SW 1271 (cell line): Measurements from ENCODE around the gene TNC.

ENCODE experiments used
- DNase-seq, 2 experiments: peaks; one replicate each; lab custom pipeline; 2025; lab: John Stamatoyannopoulos, UW

TNC gene

DNA sequence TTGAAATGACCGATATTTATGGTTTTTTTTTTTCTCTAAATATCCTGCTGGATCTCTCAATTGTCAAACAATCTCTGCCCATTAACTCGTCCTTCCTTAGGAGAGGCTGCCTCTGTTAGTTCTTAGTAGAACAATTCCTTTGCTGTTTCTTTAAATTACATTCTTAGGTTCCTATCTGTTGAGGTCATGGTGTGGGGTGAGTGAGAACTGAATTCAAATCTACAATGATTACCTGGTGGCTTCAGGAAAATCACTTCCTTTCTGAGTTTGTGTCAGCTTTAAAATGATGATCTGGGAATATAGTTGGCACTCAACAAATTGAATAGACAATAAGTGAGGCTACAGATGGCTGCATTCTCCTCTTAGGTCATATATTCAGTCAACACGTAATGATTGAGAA, 105.5 kb downstream of the TNC start:
- DNase-seq = no peak

DNA sequence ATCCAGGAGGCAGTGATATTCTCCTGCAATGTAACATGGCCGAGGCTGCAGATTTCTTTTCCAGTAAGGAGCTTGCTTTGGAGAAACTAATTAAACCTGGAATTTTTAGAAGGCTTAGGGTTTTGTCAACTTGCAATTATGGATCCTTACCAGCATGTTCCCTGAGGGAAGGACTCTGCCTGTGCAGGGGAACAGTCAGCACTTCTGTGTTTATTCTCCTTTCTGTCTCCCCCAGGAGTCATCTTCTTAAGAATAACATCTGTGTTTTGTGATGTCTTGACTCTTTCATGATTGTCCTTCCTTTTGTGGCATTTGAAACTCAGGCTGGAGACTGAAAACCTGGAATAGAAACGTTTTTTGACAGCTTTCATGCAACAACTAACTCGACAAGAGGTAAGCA, 107.1 kb downstream of the TNC start:
- no peak for DNase-seq

DNA sequence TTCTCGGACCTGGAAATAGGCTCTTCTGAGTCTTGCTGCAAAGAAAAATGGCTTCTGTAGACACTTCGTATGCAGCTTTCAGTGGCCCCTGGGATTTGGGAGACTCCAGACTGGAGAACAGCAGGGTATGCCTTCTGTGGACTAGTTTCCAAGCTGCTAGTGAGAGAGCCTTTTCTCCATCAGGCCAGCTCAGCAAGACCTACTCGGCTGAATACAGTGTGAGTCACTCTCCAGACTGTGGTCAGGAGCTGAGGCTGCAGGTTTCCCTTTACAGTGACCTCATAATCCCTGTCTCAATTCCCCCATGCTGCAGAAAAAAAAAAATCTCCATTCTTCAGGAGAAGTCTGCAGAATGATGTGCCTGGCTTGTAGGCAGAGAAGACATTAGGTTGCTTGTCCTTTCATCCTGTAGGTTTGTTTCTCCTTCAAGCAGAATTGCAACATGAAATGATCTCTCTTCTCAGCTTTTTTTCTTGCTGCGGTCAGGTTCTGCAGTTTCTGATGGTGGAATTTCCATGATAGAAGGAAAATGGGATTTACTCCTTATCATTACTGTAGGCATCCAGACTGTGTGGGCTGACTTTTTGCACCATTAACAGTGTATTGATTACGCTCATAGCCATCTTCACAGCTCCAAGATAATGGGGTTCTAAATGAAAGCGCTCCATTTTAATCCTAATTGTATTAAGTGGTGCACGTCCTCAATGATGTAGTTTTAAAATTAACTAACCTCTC, 109.3 kb downstream of the TNC start:
- DNase-seq = peak in 1 of 2 experiments; percentile 48

DNA sequence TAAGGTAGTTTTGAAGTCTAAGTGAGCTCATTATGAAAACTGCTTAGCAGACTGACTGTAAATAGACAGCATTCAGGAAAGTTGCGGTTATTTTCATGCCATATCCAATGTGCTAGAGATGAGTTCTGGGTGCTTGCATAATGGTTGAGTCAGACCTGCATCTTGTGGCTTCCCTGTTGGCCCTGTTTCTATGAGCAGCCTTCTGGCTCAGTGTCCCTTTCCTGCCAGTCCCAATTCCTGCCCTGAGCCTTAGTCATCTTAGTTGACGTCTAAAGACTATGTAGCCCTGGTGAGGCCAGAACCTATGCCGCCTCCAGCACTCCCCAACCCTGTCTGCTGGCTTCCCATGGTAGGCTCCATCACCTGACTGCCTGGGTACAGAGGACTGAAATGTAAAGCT, 111.3 kb downstream of the TNC start:
- DNase-seq = no peak

DNA sequence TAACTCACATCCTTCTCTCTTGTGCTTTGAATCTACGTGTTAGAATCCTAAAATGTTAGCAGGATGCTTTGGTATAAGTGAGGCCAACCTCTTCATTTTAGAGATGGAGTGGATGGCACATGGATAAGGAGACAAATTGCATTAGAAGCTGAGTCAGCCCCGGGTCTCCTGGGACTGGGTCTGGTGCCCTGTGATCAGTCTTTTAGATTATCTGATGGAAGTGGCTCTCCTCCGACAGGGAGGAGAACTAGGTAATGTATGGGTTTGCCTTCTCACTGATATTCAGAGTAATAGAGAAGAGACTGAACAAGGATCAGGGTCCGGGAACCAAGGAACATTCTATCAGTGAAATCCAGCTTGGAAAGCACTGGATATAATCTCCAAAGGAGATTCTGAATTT, 112.6 kb downstream of the TNC start:
- DNase-seq = no peak

DNA sequence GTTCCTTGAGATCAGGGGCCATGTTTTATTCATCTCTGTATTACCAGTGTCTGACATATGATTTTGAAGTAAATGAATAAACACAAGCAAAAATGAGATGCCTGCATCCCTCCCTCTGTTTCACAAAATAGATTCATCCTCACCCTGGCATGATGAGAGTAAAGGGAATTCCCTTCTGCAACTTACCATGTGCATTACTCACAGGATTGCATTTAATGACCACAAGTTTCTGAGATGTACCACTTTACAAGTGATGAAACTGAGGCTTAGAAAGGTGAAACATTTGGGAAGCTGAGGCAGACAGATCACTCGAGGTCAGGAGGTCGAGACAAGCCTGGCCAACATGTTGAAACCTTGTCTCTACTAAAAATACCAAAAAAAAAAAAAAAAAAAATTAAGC, 113.4 kb downstream of the TNC start:
- no peak for DNase-seq

DNA sequence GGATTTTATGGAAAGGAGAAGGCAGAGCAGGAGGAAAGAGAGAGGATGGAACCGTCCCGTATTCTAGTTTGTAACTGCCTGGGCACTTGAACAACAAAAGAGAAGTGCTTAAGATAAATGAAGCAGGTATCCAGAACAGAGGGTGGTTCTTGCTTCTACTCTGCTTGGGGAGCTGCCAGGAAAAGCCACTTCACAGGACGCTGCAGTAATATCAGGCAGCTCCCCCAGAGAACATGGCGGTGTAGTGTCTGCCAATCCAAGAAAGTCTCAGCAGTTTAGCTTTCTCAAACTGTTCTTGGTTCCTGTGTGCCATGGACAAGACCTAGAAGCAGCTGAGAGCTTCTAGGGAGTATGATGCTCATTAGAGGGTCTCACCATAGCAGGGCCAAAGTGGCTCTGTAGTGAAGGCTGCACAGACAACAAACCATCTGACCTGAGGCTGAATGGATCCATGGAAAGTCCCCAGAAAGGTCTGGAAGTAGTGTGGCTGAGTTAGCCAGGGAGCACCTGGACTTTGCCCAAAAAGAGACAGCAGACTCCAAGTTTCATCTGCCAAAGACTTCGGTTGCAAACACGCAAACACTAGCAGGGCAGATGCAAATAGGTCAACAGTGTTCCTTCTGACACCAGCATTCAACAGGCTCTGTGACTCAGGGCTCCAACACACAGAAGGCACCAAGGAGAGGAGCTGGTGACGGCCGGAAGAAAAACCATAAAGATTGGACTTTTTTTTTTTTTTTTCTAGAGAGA, 115.4 kb downstream of the TNC start:
- no peak for DNase-seq

DNA sequence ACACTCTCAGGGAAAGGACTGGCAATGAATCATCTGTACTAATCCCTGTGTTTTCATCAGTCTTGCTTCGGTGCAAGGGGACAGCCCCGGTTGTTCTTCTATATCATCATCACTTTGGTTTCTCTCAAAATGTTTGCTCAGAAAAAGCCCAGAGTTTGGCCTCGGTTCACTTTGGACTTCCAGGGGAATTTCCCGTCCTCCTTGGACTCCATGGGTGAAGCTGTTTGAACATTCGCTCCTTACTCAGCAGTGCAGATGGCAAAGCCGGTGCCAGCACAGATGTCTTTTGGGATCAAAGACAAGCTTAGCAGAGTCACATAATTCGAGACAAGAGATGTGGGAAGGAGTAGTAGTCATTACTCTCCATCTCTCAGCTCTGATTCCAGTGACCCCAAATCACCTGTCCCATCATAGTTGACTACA, 117.7 kb downstream of the TNC start:
- no peak for DNase-seq

DNA sequence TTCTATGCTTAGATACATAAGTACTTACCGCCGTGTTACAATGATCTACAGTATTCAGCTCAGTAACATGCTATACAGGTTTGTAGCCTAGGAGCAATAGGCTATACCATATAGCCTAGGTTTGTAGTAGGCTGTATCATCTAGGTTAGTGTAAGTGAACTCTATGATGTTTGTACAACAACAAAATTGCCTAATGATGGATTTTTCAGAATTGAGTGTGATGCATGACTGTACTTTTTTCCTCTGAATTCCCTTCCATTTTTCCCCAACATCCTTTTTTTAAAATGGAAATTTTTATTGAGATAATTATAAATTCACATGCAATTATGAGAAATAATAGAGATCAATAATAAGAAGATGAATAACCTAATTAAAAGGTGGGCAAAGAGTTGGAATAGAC, 119.6 kb downstream of the TNC start:
- DNase-seq = no peak

DNA sequence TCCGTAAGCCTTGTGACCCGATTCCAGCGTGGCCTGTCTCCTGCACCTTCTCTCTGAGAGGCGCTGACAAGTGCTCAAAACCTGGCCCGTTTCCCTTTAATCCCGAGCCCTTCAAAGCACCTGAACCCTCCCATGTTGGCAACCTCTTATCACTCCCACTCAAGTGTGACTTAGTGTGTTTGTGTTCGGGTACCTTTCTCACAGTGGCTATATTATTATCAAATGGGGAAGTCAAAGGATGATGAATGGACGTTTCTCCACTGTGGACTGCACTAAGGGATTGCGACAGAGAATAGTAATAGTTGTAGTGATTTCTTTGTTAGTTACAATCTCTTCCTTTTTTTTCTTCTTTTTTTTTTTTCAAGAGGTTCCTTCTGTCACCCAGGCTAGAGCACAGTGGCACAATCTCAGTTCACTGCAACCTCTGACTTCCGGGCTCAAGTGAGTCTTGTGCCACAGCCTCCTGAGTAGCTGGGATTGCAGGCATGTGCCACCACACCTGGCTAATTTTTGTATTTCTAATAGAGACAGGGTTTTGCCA, 122.2 kb downstream of the TNC start:
- DNase-seq = no peak

DNA sequence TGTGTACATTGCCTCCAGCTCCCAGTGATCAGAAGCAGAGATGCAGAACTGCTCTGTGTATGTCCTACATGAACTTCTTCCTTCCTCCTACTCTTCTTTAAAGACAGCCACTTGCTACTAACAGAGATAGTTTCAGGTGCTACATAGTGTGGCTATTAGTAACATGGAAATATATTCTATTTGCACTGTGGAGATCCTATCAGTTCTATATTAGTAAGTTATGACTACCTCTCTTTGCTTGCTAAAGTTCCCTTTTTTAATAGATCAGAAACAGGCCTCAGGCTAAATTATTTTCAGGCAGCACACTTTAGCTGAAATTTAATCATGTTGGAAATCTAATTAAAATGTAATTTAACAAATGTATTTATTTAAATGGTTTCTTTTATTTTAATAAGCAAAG, 123.2 kb downstream of the TNC start:
- no peak for DNase-seq

DNA sequence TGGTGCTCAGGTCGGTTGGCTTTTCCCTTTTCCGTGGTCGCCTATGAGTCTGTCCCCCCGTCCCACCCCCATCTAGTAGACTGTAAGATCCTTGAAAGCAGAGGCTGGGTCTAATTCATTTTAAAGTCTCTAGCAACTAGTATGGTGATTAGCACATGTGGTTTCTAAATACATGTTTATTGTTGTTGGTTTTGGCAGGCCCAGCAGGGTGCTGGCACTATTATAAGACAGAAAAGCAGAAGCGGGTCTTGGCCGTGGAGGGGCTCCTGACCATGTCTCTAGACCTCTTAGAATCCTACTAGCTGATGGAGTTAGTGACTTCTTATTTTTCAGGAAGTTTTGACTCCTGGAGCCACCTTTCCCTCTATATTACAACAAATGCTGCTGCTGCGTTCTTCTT, 126.1 kb downstream of the TNC start:
- no peak for DNase-seq

DNA sequence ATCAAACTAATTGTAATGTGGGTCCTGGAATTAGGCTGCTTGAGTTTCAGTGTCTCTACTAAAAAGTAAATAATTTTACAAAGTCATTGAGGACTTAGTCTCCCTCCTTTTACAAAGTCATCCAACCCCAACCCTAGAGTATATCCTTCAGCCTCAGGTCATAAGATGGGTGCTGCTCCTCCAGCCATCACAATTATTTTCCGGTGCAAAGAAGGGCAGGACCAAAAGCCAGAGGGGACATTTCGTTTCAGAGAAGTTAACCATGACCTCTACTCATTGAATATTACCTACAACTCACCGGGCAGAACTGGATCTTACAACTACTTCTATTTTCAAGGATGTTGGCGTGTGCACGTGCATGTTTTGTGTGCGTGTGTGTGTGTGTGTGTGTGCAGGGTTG, 127.1 kb downstream of the TNC start:
- no peak for DNase-seq

DNA sequence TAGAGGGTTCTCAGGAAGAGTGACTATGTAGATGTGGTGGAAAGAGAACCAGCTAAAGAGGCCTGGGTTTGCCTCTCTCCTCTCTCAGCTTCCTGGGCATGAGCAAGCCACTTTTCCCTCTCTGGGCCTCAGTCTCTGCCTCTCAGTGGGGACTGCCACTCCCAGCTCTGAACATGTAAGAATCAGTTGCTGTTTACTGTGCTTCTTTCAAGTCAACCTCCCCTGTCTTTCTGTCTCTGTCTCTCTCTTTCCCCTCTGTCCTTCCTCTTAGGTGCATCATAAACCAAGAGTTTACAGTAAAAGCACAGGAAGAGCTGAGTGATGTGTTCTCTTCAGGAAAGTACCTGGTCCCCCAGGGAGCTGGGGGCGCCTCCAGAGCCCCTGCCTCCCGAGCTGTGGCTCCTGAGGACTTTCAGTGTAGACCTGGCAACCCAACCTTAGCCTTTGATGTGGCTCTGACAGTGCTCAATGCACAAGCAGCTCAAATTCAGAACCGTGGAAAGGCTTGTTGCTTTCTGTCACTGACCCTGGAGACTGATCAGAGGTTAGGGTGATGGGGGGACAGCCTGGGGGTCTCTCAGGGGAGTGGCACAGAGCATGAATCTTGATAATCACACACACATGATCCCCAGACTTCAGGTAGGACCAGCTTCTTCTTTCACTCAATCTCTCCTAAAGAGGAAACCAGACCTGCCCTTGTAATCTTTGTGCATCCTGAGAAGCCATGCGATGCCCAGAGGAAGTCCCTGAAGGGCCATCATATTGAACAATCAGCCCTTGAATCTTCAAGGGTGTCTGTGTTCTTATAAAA, 128.2 kb downstream of the TNC start:
- no peak for DNase-seq

DNA sequence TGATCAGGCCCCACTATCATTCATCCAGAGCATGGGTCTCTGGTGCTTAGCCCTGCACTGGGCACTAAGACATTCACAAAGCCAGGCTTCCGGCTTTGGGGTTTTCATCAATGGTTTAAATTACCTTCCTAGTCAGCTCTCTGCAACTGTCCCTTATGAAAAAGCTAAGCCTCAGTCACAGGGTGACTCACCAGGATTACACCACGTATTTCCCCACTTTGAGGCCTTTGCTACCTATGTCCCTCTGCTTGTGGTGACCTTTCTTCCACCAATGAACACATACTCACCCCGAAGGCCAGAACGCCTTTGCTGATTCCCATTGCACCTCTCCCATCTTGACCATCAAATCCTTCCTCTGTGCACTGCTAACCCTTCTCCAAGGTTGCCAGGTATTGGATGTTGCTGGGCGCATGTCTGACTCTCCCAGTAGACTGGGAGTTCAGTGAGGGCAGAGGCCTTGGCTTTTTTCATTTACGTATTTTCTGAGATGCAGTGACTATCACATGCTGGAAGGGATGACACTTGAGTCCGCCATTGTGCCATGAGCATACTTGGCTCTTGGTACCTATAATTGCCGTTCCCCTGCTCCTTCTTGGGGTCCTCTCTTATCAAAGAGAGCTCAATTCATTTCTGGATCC, 128.9 kb downstream of the TNC start:
- DNase-seq = no peak

DNA sequence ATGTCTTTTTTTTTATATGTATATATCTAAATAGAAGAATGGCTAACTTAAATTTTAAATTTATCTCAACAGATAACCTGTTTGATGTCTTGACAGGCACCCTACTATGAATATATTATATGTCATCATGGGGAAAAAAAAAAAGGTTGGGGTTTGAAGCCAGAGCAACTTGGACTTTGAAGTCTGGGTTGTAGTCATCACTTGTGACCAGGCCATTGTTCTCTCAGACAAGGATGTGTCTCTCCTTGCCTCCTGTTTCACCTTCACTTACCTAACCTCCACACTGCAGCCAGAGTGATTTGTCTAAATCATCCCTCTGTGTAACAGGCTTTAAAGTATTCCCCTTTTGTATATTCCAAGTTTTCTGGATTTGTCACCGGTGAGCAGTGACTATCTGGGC, 130.8 kb downstream of the TNC start:
- no peak for DNase-seq

DNA sequence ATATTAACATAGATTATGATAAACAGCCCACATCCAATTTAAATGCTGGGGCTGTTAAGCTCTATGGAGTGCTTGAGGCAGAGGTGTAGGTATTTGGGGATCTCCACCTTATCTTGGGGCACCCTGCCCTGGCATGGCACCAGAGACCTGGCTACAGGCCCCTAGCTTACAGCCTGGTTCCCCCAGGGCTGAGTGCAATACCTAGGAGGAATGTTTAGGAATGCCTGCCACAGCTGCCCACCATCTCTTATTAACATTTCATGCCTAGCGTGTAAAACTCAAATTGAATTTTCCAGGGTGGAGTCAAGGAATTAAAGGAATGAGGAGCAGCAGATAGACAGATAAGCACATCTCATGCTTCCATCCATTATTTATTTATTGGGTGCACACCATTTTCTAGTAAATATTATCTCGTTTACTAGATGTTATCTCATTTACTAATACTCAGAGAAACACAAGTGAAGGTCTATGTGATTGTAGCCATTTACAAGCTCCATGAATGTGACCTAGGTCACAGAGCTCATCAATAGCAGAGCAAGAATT, 131.9 kb downstream of the TNC start:
- no peak for DNase-seq

DNA sequence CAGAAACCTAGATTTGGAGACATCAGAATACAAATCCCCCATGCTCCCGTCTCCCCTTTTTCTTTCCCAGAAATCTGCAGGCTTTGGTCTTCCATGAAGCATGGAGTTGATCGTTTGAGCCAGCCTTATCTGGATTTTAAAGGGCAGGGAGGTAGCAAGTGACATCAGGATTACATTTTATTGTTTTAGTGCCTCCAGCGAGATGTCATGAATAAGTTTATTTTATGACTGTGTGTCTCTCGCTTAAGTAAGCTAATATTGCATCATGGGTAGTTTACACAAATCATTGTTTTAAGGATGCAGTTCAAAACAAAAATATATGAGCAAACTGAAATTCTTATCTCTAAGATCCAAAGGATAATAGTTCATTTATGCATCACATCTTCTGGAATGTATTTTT, 136.9 kb downstream of the TNC start:
- DNase-seq = no peak

DNA sequence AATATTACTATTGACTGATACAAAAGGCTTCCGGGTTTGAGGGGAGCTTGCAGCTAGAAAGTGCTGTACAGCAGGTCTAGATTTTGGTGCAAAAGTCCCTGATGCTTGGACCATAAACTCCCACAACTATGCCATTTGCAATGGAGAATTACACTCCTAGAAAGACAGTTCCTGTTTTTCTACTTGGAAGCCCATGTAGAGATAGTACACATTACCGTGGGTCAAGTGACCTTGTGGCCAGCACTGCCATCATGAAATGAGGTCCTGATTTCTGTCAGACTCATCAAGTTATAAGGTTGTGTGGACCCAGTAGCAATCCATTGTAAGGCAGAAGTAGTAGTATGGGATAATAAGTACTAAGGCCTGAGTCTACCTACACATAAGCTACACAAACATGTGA, 144.7 kb downstream of the TNC start:
- DNase-seq = no peak

DNA sequence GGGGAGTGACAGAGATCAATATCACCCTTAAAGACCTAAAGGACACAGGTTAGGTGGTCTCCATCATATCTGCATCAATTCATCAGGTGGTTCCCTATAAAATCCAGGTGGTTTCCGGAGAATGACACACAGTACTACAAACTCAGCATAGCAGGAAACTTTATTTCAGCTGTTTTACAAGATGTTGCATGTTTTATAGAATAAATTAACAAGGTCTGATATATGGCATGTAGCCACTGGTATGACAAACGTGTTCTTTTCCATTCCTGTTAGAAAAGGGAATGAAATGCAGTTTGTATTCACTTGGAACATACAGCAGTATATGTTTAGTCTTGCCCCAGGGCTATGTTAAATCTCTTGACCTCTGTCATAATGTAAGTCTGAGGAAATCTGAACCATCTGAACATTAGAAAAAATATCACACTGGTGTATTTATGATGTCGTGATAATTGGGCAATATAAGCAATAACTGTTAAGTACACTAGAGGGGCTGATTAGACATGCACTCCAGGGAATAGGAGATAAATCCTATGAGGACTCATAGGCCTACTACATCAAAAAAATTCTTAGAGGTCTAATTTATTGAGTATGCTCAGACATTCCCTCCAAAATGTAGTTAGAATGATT, 145.3 kb downstream of the TNC start:
- no peak for DNase-seq
